Heart left ventricle (tissue), 16 donors: ENCODE data around the gene RAP1GDS1. TPM values are rescaled to one million over a fixed set of nuclear protein-coding genes. Genes with fewer than 3 reads are reported as not detected.
"Not testable (repeated sequence)": the region's sequence is repeated elsewhere in the genome, so short reads cannot be mapped to it uniquely, and the experiment has no call there.

Experiments used
- ATAC-seq, 4 donors: fragments of 200-7000 bp; cut with Tn5 transposase; one replicate each; pipeline ENCODE4 v1.9.1; 2020 to 2022; ENCODE audit warnings: moderate library complexity in 4 of 4, mild to moderate bottlenecking in 3 of 4, moderate number of reproducible peaks in 1 of 4
- DNase-seq, 5 donors: peaks; one replicate each; pipeline ENCODE4 v3.0.0-alpha.2; 2020
- H3K27ac ChIP-seq, 12 donors: fragments of 200-600 bp; sonication (generic) in 4 of 12; one replicate each; pipeline versions ENCODE4 v1.5.0 to v1.8.0; 2016 to 2022; ENCODE audit warnings: mild to moderate bottlenecking in 2 of 12
- H3K27me3 ChIP-seq, 9 donors: fragments of 200-600 bp; sonication (generic) in 2 of 9; one replicate each; pipeline versions ENCODE4 v1.5.1 to v1.8.0; 2016 to 2022; ENCODE audit warnings: mild to moderate bottlenecking in 3 of 9
- H3K36me3 ChIP-seq, 9 donors: fragments of 200-600 bp; sonication (generic) in 2 of 9; one replicate each; pipeline versions ENCODE4 v1.5.0 to v1.8.0; 2018 to 2022; ENCODE audit warnings: mild to moderate bottlenecking in 2 of 9
- H3K4me1 ChIP-seq, 12 donors: fragments of 200-600 bp; sonication (generic) in 4 of 12; one replicate each; pipeline versions ENCODE4 v1.5.0 to v1.8.0; 2016 to 2022; ENCODE audit warnings: mild to moderate bottlenecking in 3 of 12
- H3K4me3 ChIP-seq, 12 donors: fragments of 200-600 bp; sonication (generic) in 4 of 12; one replicate each; pipeline versions ENCODE4 v1.5.0 to v1.8.0; 2017 to 2022; ENCODE audit warnings: mild to moderate bottlenecking in 9 of 12, moderate library complexity in 4 of 12
- H3K9me3 ChIP-seq, 12 donors: fragments of 200-600 bp; sonication (generic) in 4 of 12; one replicate each; pipeline versions ENCODE4 v1.5.0 to v1.8.0; 2016 to 2022; ENCODE audit warnings: mild to moderate bottlenecking in 1 of 12
- POLR2A ChIP-seq, 2 donors: fragments of 450-650 bp; IDR thresholded peaks; one replicate each; pipeline ENCODE4 v1.6.1; 2017; ENCODE audit warnings: antibody characterized with exemption in 2 of 2, mild to moderate bottlenecking in 2 of 2, moderate library complexity in 2 of 2
- WGBS, 4 donors: extraction: QIAGEN DNeasy Blood & Tissue Kit in 2 of 4; methylation state at CpG; one replicate each; pipeline versions ENCODE4 v1.1.5 to v1.1.7; 2013 to 2018; 5-methylcytosine and 5-hydroxymethylcytosine counted together
- intact Hi-C, 10 donors: fragments of 100-400 bp; cut with DNase I; formaldehyde crosslinking; loops; one replicate each; pipeline versions ENCODE4 v1.11.1 to v1.14.2; 2022
- polyA plus RNA-seq, 2 donors: library from polyadenylated mRNA; stranded (reverse); fragments of 200-250 nt; gene quantifications; one replicate each; pipeline ENCODE4 v1.2.3, GENCODE V29; 2013
- total RNA-seq, 9 donors: library from RNA; depleted of rRNA in 2 of 9; stranded (reverse); fragments of >200 nt in 2 of 9; fragmentation: NEBNext Ultra II Directional in 3 of 9; extraction: Animal tissue kit (Norgen Biotek cat#: 25700) in 3 of 9; gene quantifications; one replicate each; pipeline versions ENCODE4 v1.1.0 to v1.2.4, GENCODE V29; 2016 to 2023
- TF ChIP-seq, protein P1 (sequence below), 12 donors: fragments of 200-600 bp; sonication (generic) in 4 of 12; IDR thresholded peaks; one replicate each; pipeline versions ENCODE4 v1.5.0 to v1.8.0; 2018 to 2022; ENCODE audit warnings: antibody characterized with exemption in 12 of 12, mild to moderate bottlenecking in 5 of 12
- donor health status: ischemic (EF 13 %, LVEDD 7.1; RV severe dilation, severe dysfunction).
- donor health status: healthy with polysubstance abuse.
- donor health status: DM: no; HTN: yes; CAD: no.
- donor health status: DM: no; HTN: no; CAD: no.
- donor health status: ischemic (EF 25% LVEDD 6.9; RV normal size, moderate dysfunction).
- donor health status: ischemic (EF 25% LVEDD 5.7; RV mildly dilated, moderate dysfunction).
- donor health status: healthy.
- donor health status: DM: yes; HTN: yes; CAD: no.
- donor health status: ischemic (EF 35%, LVEDD 5.7; RV mildly dilated, moderate dysfunction).
- donor health status: nonischemic (EF 11% LVEDD 7.7; RV severe dilation, severe dysfunction).
- donor health status: DM: yes; HTN: yes; CAD: no.
- donor health status: PGD.
- donor health status: ischemic (EF 29% LVEDD 5.4; RV normal size, mild dysfunction).
- donor health status: nonischemic (EF 23%, LVEDD 6.1; RV moderate dilation, normal function).

RAP1GDS1 gene
- total and polyA plus RNA-seq, 11 donors, result 4.2 to 26.6 (median 12.5) TPM

DNA sequence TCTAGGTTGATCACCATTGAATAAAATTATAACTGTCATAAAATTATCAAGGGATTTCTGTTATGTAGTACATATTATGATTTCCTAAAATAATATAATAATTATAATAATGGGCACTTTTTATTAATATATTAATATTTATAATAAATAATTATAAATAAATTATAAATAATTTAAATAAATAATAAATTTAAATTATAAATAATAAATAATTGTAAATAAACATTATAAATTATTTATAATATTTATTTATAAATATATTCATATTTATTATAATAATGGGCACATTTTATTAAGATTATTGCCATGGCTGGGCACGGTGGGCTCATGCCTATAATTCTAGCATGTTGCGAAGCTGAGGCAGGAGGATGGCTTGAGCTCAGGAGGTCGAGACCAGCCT lies 24.5 kb downstream of the RAP1GDS1 start:
- H3K27me3 ChIP-seq, result no peaks in the 10 kb centered on the region
- ATAC-seq (no peak), DNase-seq (no peak)
- peaks cover 0 to 30% (median 13%) of the 10 kb centered on the region in 12 donors for H3K4me1 ChIP-seq
- H3K36me3 ChIP-seq, result no peaks in the 10 kb centered on the region
- WGBS, 4 donors, result 95 to 99% (median 98%) methylated on average over 3 of the region's 3 CpGs
- no peak for TF ChIP-seq POLR2A (IDR thresholded peaks at IDR 0.05)
- H3K27ac ChIP-seq, result no peak overlapping the region
- H3K9me3 ChIP-seq, result peaks cover 0 to 4% (median 0%) of the 10 kb centered on the region in 12 donors
- intact Hi-C loops, result no loop called here
- no peak overlapping the region for H3K4me3 ChIP-seq

DNA sequence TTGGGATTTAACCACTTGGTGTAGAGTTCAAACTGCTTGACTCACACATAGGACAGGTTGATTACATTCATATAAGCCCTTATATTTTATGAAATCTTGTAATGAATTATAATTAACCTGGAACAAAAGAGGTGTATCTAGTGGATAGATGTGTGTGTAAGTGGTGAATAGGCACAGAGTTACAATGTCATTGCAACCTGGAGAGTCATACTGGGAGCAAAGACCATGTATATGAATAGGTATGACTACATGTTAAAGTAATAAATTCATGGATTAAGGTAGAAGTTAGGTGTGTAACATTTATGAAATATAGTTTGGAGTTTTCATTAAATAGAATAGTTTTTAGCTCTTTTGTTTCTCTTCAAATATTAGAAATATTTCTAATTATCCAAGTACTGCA lies 26.1 kb downstream of the RAP1GDS1 start:
- DNase-seq (no peak), ATAC-seq (no peak)
- Histone ChIP-seq H3K27me3 (no peaks in the 10 kb centered on the region), H3K36me3 (no peaks in the 10 kb centered on the region), H3K4me3 (no peak overlapping the region), H3K9me3 (no peaks in the 10 kb centered on the region), H3K27ac (no peak overlapping the region), H3K4me1 (peaks cover 0 to 30% (median 13%) of the 10 kb centered on the region in 12 donors)
- no peak for TF ChIP-seq POLR2A (IDR thresholded peaks at IDR 0.05)
- TF ChIP-seq, protein P1, sequence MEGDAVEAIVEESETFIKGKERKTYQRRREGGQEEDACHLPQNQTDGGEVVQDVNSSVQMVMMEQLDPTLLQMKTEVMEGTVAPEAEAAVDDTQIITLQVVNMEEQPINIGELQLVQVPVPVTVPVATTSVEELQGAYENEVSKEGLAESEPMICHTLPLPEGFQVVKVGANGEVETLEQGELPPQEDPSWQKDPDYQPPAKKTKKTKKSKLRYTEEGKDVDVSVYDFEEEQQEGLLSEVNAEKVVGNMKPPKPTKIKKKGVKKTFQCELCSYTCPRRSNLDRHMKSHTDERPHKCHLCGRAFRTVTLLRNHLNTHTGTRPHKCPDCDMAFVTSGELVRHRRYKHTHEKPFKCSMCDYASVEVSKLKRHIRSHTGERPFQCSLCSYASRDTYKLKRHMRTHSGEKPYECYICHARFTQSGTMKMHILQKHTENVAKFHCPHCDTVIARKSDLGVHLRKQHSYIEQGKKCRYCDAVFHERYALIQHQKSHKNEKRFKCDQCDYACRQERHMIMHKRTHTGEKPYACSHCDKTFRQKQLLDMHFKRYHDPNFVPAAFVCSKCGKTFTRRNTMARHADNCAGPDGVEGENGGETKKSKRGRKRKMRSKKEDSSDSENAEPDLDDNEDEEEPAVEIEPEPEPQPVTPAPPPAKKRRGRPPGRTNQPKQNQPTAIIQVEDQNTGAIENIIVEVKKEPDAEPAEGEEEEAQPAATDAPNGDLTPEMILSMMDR (IDR thresholded peaks at IDR 0.05), result no peak
- intact Hi-C loops, result no loop called here

DNA sequence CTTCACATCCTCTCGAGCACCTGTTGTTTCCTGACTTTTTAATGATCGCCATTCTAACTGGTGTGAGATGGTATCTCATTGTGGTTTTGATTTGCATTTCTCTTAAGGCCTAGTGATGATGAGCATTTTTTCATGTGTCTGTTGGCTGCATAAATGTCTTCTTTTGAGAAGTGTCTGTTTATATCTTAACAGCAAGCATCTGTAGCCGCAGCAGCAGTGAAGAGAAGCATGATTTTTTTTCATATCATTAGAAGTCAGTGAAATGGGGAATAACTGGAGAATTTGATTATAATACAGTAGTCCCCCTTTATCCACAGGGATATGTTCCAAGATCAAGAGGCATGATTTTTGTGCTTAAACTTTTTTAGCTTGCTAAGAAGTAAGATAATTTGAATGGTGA lies 27.5 kb downstream of the RAP1GDS1 start:
- peaks cover 0 to 36% (median 17%) of the 10 kb centered on the region in 12 donors for H3K4me1 ChIP-seq
- 85 to 88% (median 86%) methylated on average over 3 of the region's 3 CpGs for WGBS, 4 donors
- H3K27ac ChIP-seq, intact Hi-C loops, H3K9me3 ChIP-seq, ATAC-seq, H3K4me3 ChIP-seq, H3K27me3 ChIP-seq, DNase-seq, H3K36me3 ChIP-seq: not testable (repeated sequence)

DNA sequence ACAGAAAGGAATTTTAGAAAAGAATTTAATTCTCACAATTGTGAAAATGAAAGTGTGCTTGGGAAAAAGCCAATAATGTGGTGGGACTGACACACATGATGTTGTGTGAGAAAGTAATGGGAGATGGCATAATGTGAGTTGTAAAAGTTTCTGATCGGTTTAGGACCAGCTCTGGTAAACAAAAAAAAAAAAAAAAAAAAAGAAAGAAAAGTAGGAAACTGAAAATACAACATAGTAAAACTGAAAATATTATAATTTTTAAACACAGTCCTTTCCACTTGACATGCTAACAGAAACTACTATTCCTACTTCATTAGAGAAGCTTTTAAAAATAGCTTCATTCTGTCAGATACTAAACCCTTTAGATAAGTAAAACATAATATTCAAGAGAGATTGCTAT lies 28.2 kb downstream of the RAP1GDS1 start:
- peaks cover 0 to 43% (median 19%) of the 10 kb centered on the region in 12 donors for H3K4me1 ChIP-seq
- H3K27me3 ChIP-seq, result no peaks in the 10 kb centered on the region
- H3K9me3 ChIP-seq, result no peaks in the 10 kb centered on the region
- no peak overlapping the region for H3K4me3 ChIP-seq
- ATAC-seq (no peak), DNase-seq (no peak)
- H3K27ac ChIP-seq, result no peak overlapping the region
- intact Hi-C loops, result no loop called here
- TF ChIP-seq POLR2A (IDR thresholded peaks at IDR 0.05), result no peak
- TF ChIP-seq, protein P1 (IDR thresholded peaks at IDR 0.05), result no peak
- WGBS, 4 donors, result 90 to 97% (median 93%) methylated on average over 1 of the region's 1 CpG
- peaks cover 0 to 4% (median 0%) of the 10 kb centered on the region in 9 donors for H3K36me3 ChIP-seq

DNA sequence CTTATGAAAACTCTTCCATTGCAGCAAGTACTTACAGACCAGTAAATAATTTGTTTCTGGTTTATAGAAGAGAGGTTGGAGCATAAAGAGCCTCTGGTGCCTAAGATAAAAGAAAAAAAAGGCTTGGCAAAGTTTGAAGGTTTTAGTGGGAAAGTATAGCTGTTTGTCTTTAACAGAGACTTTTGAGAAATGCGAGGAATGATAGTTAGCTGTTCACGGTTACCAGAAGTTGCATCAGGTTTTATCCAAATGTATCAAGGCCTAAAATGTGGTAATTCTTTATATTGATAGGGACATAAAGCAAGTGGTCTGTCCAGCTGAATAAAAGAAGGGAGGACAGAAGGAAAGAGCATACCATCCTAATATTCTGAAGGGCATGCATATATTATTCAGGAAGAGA lies 29.3 kb downstream of the RAP1GDS1 start:
- Histone ChIP-seq H3K27me3 (no peaks in the 10 kb centered on the region), H3K36me3 (peaks cover 0 to 10% (median 0%) of the 10 kb centered on the region in 9 donors), H3K4me1 (peaks cover 0 to 42% (median 20%) of the 10 kb centered on the region in 12 donors), H3K9me3 (no peaks in the 10 kb centered on the region), H3K27ac (no peak overlapping the region), H3K4me3 (no peak overlapping the region)
- intact Hi-C loops, result no loop called here
- ATAC-seq, result no peak
- 44 to 63% (median 62%) methylated on average over 2 of the region's 2 CpGs for WGBS, 4 donors
- no peak for DNase-seq
- TF ChIP-seq, protein P1 (IDR thresholded peaks at IDR 0.05), result no peak
- TF ChIP-seq POLR2A (IDR thresholded peaks at IDR 0.05), result no peak
